ENCODE measurements around the gene ENDOV. TPM values are rescaled to one million over a fixed set of nuclear protein-coding genes. Genes with fewer than 3 reads are reported as not detected.
A peak's percentile ranks its signal among the peaks of the same experiment; 100 is the strongest.

Gene ENDOV
- total and polyA plus RNA-seq, 2 of the 13 experiments (the other 11 are each of a cell fraction or from before 2014, with no cell fraction given), result 15.1 to 17.1 TPM

DNA sequence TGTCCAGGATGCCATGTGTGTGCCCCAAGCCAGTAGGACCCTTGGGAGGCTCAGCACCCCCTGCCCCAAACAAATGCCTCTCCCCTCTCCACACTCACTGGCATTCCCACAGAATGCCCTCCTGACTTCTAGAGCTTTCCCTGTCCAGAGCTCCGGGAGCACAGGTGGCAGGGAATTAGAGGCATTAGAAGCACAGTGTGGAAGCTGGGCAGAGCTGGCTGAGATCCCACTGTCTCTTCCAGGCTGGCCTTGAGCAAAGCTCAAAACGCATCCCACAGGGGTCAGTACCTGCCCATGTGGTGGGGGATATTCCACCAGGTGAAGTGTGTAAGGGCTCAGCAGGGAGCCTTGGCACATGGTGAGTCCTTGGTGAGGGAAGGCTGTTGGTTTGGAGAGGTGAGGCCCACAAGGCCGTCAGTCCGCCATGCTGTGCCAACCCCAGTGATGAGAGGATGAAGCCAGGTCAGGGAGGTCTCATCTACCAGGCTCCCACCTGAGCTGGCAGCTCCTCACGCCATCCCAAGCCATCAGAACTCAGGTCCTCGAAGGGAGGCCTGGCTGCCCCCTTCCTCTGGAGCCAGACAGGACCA lies 18.1 kb downstream of the ENDOV start (continued):
- TF ChIP-seq, protein P1, sequence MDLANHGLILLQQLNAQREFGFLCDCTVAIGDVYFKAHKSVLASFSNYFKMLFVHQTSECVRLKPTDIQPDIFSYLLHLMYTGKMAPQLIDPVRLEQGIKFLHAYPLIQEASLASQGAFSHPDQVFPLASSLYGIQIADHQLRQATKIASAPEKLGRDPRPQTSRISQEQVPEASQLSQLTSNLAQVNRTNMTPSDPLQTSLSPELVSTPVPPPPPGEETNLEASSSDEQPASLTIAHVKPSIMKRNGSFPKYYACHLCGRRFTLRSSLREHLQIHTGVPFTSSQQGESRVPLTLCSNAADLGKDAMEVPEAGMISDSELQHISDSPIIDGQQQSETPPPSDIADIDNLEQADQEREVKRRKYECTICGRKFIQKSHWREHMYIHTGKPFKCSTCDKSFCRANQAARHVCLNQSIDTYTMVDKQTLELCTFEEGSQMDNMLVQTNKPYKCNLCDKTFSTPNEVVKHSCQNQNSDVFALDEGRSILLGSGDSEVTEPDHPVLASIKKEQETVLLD (CRISPR knock-in tag; IDR thresholded peaks at IDR 0.05; ENCODE audit: low read depth), result no peak
- TF ChIP-seq MAFK (conservative IDR thresholded peaks at IDR 0.05 in 1 of 2, IDR thresholded peaks at IDR 0.05 in 1 of 2; ENCODE audit: low read length in 2 of 2), result no peak
- TF ChIP-seq FIP1L1 (IDR thresholded peaks at IDR 0.05; ENCODE audit: borderline replicate concordance, insufficient read depth, low read depth, low read length), result no peak

DNA sequence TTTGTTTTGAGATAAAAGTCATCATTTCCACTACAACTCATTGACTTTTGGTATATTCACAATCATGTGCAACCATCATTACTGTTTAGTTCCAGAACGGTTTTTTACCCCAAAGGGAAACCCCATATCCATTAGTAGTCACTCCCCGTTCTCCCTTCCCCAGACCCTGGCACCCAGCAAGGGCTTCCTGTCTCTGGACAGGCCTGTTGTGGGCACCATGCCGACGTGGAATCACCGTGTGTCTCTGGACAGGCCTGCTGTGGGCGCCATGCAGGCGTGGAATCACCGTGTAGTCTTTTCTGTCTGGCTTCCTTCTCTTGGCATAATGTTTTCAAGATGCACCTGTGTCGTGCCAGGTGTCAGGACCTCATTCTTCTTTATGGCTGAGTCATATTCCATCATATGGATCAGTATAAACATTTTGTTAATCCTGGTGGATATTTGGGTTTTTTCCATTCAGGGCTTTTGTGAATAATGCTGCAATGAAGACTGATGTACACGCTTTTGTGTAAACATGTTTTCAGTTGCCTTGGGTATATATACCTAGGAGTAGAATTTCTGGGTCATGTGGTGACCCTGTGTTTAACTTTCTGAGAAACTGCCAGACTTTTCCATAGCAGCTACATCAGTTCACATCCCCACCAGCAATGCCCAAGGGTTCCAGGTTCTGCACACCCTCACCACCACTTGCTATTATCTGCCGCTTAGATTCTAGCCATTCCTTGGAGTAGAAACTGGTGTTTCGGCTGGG lies 19.1 kb downstream of the ENDOV start:
- no peak overlapping the region for H3K4me3 ChIP-seq (replicated peaks in 1 of 3; ENCODE audit: insufficient read depth in 1 of 3, low read depth in 2 of 3, low read length in 3 of 3)
- no peak overlapping the region for H3K9ac ChIP-seq (ENCODE audit: insufficient read depth, low read depth, low read length)
- no peaks in the 10 kb centered on the region for H3K79me2 ChIP-seq (ENCODE audit: insufficient read depth, low read length)
- peaks cover 2 to 12% of the 10 kb centered on the region in 2 experiments; a peak in 2 of 5 replicates for H3K27me3 ChIP-seq (ENCODE audit: control insufficient read depth in 1 of 2, insufficient read depth in 2 of 2, low read length in 2 of 2)
- ChIA-PET POLR2A (no interaction called here), CTCF (ENCODE audit: low intra/inter-chr PET ratio, low total read pairs) (no interaction called here)
- WGBS (ENCODE audit: low lambda C conversion rate), result 19% methylated on average over 12 of the region's 12 CpGs
- H3K4me2 ChIP-seq (ENCODE audit: low read depth, low read length), result no peak overlapping the region
- intact Hi-C loops (cut with micrococcal nuclease; ENCODE audit: unreplicated experiment) (no loop called here), in situ Hi-C loops (cut with HindIII; ENCODE audit: extremely low pct_ligation_motif_present, low pct_unique_long_range_greater_than_20kb) (no loop called here)
- H4K20me1 ChIP-seq (ENCODE audit: insufficient read depth, low read length), result no peaks in the 10 kb centered on the region; the same call in 1 of the 2 replicates
- BruUV-seq (replicated peaks), result no TSS peak
- DNase-seq (ENCODE audit: low spot score) (no peak), FAIRE-seq (peak; percentile 23), ATAC-seq (no peak)
- no peak overlapping the region for H3K27ac ChIP-seq (ENCODE audit: extremely low read length, insufficient read depth, low read length)
- H2AFZ ChIP-seq (ENCODE audit: low read length), result no peak overlapping the region
- no peaks in the 10 kb centered on the region for H3K9me3 ChIP-seq (ENCODE audit: low read length)
- no peaks in the 10 kb centered on the region for H3K36me3 ChIP-seq (replicated peaks in 1 of 2; ENCODE audit: control insufficient read depth in 1 of 2, insufficient read depth in 2 of 2, low read length in 2 of 2)
- no peaks in the 10 kb centered on the region for H3K4me1 ChIP-seq (ENCODE audit: insufficient read depth, low read length)
- TF ChIP-seq ZNF160 (CRISPR knock-in tag; IDR thresholded peaks at IDR 0.05) (no peak), ZZZ3 (CRISPR knock-in tag; IDR thresholded peaks at IDR 0.05; ENCODE audit: borderline replicate concordance) (no peak), BCL6 (CRISPR knock-in tag; IDR thresholded peaks at IDR 0.05) (peak; percentile 53; the same call in 1 of the 2 replicates), ZNF7 (CRISPR knock-in tag; IDR thresholded peaks at IDR 0.05) (peak; percentile 63; the same call in 1 of the 2 replicates)
